Upper lobe of left lung (tissue), 6 donors: ENCODE data around the gene ECT2. TPM values are rescaled to one million over a fixed set of nuclear protein-coding genes. Genes with fewer than 3 reads are reported as not detected.

ENCODE experiments used
- ATAC-seq, 2 donors: fragments of 200-7000 bp; cut with Tn5 transposase; one replicate each; pipeline ENCODE4 v1.9.1; 2022; ENCODE audit warnings: mild to moderate bottlenecking in 2 of 2, moderate library complexity in 2 of 2; ENCODE audit not compliant: low FRiP score in 2 of 2
- DNase-seq, 2 donors: peaks; one replicate each; pipeline ENCODE4 v3.0.0-alpha.2; 2019 to 2020
- H3K27ac ChIP-seq, 4 donors: fragments of 200-600 bp; sonication (generic); one replicate each; pipeline ENCODE4 v1.5.1; 2016 to 2019
- H3K27me3 ChIP-seq, 4 donors: fragments of 200-600 bp; sonication (generic); one replicate each; pipeline ENCODE4 v1.5.1; 2017 to 2019
- H3K36me3 ChIP-seq, 4 donors: fragments of 200-600 bp; sonication (generic); one replicate each; pipeline ENCODE4 v1.5.1; 2016 to 2019
- H3K4me1 ChIP-seq, 4 donors: fragments of 200-600 bp; sonication (generic); one replicate each; pipeline ENCODE4 v1.5.1; 2018 to 2019
- H3K4me3 ChIP-seq, 4 donors: fragments of 200-600 bp; sonication (generic); one replicate each; pipeline ENCODE4 v1.5.1; 2017 to 2019; ENCODE audit warnings: mild to moderate bottlenecking in 2 of 4, moderate library complexity in 1 of 4
- H3K9me3 ChIP-seq, 4 donors: fragments of 200-600 bp; sonication (generic); one replicate each; pipeline ENCODE4 v1.5.1; 2018 to 2019
- EP300 ChIP-seq, 4 donors: sonication (generic); formaldehyde crosslinking; IDR thresholded peaks; one replicate each; pipeline ENCODE4 v1.5.1; 2017; ENCODE audit warnings: antibody characterized with exemption in 4 of 4, control low read depth in 2 of 4
- POLR2A ChIP-seq, 4 donors: fragments of 450-650 bp; IDR thresholded peaks; one replicate each; pipeline ENCODE4 v1.5.1; 2016 to 2017; ENCODE audit warnings: antibody characterized with exemption in 4 of 4, mild to moderate bottlenecking in 2 of 4
- POLR2AphosphoS5 ChIP-seq, 2 donors: sonication (generic); formaldehyde crosslinking; IDR thresholded peaks; one replicate each; pipeline ENCODE4 v1.5.1; 2017; ENCODE audit warnings: antibody characterized with exemption in 2 of 2
- WGBS, 2 donors: methylation state at CpG; one replicate each; pipeline ENCODE4 v1.1.5; 2017 to 2018; 5-methylcytosine and 5-hydroxymethylcytosine counted together
- total RNA-seq, 6 donors: library from RNA; depleted of rRNA in 4 of 6; stranded (reverse); fragments of >200 nt in 4 of 6; gene quantifications; one replicate each; pipeline versions ENCODE4 v1.1.0 to v1.2.1, GENCODE V29; 2016 to 2021
- TF ChIP-seq, protein P1 (sequence below), 6 experiments: fragments of 450-650 bp in 4 of 6; fragments of 200-600 bp in 2 of 6; sonication (generic) in 2 of 6; IDR thresholded peaks; one replicate each; pipeline ENCODE4 v1.5.1; 2016 to 2019; ENCODE audit warnings: antibody characterized with exemption in 6 of 6
- donor health status: DM: no; HTN: no; CAD: no; lungs with moderate emphysema.
- donor health status: DM: no; HTN: yes; CAD: no; lungs with severe emphysema.

The ECT2 gene
- total RNA-seq, 6 donors from 2014 or later = 7.1 to 18.7 (median 13.7) TPM

DNA sequence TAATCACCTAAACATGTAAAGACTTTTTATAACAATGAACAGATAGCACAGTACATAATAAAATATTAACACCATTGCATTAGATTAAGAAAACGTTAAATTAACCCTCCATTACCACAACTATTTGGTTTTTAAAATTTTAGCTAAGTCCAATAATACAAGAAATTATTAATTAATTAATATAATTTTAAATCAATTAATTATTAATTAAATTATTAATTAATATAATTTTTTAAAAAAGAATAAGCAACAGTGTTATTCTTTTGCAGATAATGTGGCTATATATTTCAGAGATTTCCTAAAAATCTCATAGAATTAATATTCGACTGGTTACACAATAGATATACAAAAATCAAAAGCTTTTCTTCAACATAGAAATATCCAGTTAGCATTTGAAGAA lies 82.5 kb downstream of the ECT2 start:
- Histone ChIP-seq H3K4me3 (no peak overlapping the region), H3K27me3 (no peaks in the 10 kb centered on the region), H3K36me3 (no peaks in the 10 kb centered on the region), H3K4me1 (no peaks in the 10 kb centered on the region), H3K9me3 (no peaks in the 10 kb centered on the region), H3K27ac (no peak overlapping the region)
- 90 to 95% methylated on average over 2 of the region's 2 CpGs for WGBS, 2 donors
- DNase-seq (no peak), ATAC-seq (no peak)
- TF ChIP-seq POLR2AphosphoS5 (IDR thresholded peaks at IDR 0.05) (no peak), POLR2A (IDR thresholded peaks at IDR 0.05) (no peak), EP300 (IDR thresholded peaks at IDR 0.05) (no peak)
- TF ChIP-seq, protein P1, sequence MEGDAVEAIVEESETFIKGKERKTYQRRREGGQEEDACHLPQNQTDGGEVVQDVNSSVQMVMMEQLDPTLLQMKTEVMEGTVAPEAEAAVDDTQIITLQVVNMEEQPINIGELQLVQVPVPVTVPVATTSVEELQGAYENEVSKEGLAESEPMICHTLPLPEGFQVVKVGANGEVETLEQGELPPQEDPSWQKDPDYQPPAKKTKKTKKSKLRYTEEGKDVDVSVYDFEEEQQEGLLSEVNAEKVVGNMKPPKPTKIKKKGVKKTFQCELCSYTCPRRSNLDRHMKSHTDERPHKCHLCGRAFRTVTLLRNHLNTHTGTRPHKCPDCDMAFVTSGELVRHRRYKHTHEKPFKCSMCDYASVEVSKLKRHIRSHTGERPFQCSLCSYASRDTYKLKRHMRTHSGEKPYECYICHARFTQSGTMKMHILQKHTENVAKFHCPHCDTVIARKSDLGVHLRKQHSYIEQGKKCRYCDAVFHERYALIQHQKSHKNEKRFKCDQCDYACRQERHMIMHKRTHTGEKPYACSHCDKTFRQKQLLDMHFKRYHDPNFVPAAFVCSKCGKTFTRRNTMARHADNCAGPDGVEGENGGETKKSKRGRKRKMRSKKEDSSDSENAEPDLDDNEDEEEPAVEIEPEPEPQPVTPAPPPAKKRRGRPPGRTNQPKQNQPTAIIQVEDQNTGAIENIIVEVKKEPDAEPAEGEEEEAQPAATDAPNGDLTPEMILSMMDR (IDR thresholded peaks at IDR 0.05) = no peak

DNA sequence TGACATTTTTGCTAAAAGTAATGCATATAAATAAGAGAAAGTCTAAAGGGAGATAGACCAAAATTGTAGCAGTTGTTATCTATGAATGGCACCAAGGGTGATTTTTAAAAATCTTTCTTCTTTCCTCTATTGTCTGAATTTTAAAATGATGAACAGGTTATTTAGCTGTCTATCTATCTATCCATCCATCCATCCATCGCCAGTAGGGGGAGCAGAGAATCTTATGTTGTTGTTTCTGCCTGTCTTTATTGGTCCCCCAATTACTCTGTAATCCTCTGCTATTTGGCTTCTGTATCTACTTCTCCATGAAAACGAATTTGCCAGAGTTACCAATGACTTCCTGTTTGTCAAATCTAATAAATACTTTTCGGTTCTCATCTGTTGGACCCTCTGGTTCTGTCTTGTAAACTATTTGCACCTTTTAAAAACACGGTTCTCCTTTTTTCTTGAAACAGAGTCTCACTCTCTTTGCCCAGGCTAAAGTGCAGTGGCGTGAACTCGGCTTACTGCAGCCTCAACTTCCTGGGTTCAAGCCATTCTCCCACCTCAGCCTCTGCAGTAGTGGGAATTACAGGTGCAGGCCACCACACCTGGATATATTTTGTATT lies 86.0 kb downstream of the ECT2 start:
- no peak overlapping the region for H3K4me3 ChIP-seq
- WGBS, 2 donors = 45 to 48% methylated on average over 6 of the region's 6 CpGs
- no peaks in the 10 kb centered on the region for H3K36me3 ChIP-seq
- DNase-seq (peak in 1 of 2 donors; percentile 31), ATAC-seq (peak in 1 of 2 donors; percentile 48)
- TF ChIP-seq POLR2A (IDR thresholded peaks at IDR 0.05) (no peak), EP300 (IDR thresholded peaks at IDR 0.05) (no peak)
- TF ChIP-seq, protein P1 (IDR thresholded peaks at IDR 0.05) = peak in 3 of 6 experiments; percentile 22 to 43 (median 39)
- no peaks in the 10 kb centered on the region for H3K27me3 ChIP-seq
- no peaks in the 10 kb centered on the region for H3K9me3 ChIP-seq
- no peak overlapping the region for H3K27ac ChIP-seq
- no peaks in the 10 kb centered on the region for H3K4me1 ChIP-seq

DNA sequence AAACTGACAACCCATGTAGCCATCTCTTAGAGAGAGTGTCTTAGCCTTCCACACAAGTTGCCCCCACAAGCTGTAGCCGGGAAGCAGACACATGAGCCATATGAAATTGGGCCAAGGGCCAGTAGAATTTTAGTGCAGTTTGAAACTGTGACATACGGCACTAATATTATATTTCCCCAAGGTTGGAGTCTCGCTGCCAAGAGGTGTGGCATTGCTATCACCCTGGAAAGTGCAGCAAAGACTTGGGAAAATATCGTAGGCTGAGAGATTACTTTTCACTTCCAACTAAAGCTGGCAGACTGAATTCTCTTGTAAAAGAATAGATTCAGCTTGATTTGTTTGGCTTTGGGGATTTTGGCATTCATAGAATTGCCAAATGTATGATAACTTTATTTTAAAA lies 89.2 kb downstream of the ECT2 start:
- no peak for TF ChIP-seq POLR2A (IDR thresholded peaks at IDR 0.05)
- TF ChIP-seq EP300 (IDR thresholded peaks at IDR 0.05) = no peak
- TF ChIP-seq, protein P1 (IDR thresholded peaks at IDR 0.05) = no peak
- TF ChIP-seq POLR2AphosphoS5 (IDR thresholded peaks at IDR 0.05) = no peak
- ATAC-seq = no peak
- no peaks in the 10 kb centered on the region for H3K4me1 ChIP-seq
- WGBS, 2 donors = 52 to 56% methylated on average over 4 of the region's 4 CpGs
- DNase-seq = no peak
- no peaks in the 10 kb centered on the region for H3K9me3 ChIP-seq
- H3K36me3 ChIP-seq = no peaks in the 10 kb centered on the region
- no peak overlapping the region for H3K27ac ChIP-seq
- no peaks in the 10 kb centered on the region for H3K27me3 ChIP-seq
- H3K4me3 ChIP-seq = no peak overlapping the region

DNA sequence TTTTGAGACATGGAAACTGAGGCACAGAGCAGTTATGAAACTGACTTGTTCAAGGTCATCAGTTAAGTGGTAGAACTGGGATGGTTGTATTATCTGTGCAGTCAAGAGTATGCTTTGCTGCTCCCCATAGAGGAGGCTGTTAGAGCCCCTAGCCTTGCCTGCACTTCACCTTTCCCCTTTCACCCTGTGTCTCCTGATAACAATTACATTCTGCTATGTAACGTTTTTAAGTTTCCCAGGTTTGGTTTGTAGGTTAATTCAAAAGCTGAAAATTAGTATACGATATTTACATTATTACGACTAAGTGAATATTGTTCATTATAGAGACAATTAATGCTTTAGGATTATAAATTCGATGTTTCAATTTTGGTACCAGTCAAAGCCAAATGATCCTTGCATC lies 89.9 kb downstream of the ECT2 start:
- no peak for TF ChIP-seq EP300 (IDR thresholded peaks at IDR 0.05)
- TF ChIP-seq, protein P1 (IDR thresholded peaks at IDR 0.05) = no peak
- TF ChIP-seq POLR2A (IDR thresholded peaks at IDR 0.05) = no peak
- no peak for TF ChIP-seq POLR2AphosphoS5 (IDR thresholded peaks at IDR 0.05)
- DNase-seq (no peak), ATAC-seq (no peak)
- Histone ChIP-seq H3K4me1 (no peaks in the 10 kb centered on the region), H3K27me3 (no peaks in the 10 kb centered on the region), H3K9me3 (no peaks in the 10 kb centered on the region), H3K4me3 (no peak overlapping the region), H3K27ac (no peak overlapping the region), H3K36me3 (no peaks in the 10 kb centered on the region)
- 67 to 78% methylated on average over 4 of the region's 4 CpGs for WGBS, 2 donors

DNA sequence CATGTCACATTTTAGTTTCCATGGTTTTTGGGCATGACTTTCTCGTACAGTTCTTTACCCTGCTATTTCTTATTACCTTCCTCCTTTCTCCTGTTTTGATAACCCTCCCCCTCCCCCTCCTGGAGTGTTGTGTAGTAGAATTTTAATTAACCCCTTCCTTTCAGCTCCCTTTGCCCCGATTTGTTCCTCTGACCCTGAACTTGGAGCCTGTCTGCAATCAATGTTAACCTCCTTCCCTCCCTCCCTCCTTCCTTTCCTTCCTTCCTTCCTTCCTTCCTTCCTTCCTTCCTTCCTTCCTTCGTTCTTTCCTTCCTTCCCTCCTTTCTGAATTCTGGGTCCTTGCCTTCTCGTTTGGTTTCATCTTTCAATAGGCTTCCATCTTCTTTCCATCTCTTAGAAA lies 90.4 kb downstream of the ECT2 start:
- TF ChIP-seq POLR2A (IDR thresholded peaks at IDR 0.05) (no peak), EP300 (IDR thresholded peaks at IDR 0.05) (no peak), POLR2AphosphoS5 (IDR thresholded peaks at IDR 0.05) (no peak)
- TF ChIP-seq, protein P1 (IDR thresholded peaks at IDR 0.05) = no peak
- WGBS, 2 donors = 41 to 45% methylated on average over 4 of the region's 4 CpGs
- Histone ChIP-seq H3K4me3 (no peak overlapping the region), H3K36me3 (no peaks in the 10 kb centered on the region), H3K9me3 (no peaks in the 10 kb centered on the region), H3K27ac (no peak overlapping the region), H3K4me1 (no peaks in the 10 kb centered on the region), H3K27me3 (no peaks in the 10 kb centered on the region)
- DNase-seq (no peak), ATAC-seq (no peak)
